Measurements from ENCODE around the gene KLRK1.

Gene KLRK1

DNA sequence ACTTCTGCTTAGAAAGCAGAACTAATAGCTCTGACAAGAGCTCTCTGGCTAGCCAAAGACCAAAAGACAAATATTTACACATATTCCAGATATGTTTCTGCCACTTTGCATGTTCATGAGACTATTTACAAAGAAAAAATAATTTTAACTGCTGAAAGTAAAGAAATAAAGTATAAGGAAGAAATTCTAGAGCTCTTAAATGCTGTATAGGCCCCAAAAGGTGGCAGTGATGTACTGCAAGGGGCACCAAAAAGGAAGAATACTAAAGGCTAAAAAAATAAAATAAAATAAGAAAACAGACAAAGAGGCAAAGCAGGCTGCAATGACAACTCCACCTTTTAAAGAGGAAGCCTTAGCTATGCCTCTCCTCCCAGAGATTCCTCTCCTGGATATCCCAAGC, 23.0 kb downstream of the KLRK1 start:
- H3K4me3 ChIP-seq (replicated peaks; ENCODE audit: low read depth, low read length), result no peak overlapping the region
- DNase-seq (ENCODE audit: extremely low read depth, low read depth), result no peak
- TF ChIP-seq, protein P1, sequence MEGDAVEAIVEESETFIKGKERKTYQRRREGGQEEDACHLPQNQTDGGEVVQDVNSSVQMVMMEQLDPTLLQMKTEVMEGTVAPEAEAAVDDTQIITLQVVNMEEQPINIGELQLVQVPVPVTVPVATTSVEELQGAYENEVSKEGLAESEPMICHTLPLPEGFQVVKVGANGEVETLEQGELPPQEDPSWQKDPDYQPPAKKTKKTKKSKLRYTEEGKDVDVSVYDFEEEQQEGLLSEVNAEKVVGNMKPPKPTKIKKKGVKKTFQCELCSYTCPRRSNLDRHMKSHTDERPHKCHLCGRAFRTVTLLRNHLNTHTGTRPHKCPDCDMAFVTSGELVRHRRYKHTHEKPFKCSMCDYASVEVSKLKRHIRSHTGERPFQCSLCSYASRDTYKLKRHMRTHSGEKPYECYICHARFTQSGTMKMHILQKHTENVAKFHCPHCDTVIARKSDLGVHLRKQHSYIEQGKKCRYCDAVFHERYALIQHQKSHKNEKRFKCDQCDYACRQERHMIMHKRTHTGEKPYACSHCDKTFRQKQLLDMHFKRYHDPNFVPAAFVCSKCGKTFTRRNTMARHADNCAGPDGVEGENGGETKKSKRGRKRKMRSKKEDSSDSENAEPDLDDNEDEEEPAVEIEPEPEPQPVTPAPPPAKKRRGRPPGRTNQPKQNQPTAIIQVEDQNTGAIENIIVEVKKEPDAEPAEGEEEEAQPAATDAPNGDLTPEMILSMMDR (IDR thresholded peaks at IDR 0.05; ENCODE audit: low read depth, low read length, missing control alignments), result peak; percentile 29

DNA sequence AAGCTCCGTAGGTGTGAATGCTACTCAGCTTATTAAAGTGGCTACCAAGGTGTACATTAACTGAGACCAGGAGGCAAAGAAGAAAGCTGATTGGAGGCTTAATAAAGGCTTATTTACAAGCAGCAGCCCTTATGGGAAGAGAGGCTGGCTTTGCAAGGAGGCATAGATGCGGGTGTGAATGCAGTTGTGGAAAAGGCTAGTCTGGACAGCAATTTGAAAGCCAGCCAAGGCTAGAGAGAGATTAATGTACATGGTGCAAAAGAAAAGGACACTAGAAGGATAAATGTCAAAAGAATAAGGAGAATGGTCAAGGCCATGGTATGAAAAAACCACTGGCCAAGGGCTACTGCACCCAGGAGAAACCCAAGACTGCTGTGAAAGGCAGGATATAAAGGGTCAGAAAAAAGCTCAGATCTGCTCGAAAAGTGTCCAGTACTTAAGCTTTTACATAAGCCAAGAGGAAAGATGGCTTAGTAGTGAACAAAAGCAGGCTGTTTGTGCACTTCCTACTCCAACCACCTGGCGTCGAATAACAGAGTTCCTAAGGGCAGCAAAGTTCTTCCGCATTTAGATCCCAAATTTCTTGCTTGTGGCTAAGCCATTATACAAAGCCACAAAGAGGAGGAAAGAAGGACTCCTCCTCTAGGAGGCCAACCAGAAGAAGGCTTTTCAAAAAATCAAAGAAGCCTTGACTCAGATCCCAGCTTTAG, 24.0 kb downstream of the KLRK1 start:
- no peak for DNase-seq (ENCODE audit: extremely low read depth, low read depth)
- TF ChIP-seq, protein P1 (IDR thresholded peaks at IDR 0.05; ENCODE audit: low read depth, low read length, missing control alignments), result peak; percentile 3
- peak overlapping the region; percentile 58 for H3K4me3 ChIP-seq (replicated peaks; ENCODE audit: low read depth, low read length)

DNA sequence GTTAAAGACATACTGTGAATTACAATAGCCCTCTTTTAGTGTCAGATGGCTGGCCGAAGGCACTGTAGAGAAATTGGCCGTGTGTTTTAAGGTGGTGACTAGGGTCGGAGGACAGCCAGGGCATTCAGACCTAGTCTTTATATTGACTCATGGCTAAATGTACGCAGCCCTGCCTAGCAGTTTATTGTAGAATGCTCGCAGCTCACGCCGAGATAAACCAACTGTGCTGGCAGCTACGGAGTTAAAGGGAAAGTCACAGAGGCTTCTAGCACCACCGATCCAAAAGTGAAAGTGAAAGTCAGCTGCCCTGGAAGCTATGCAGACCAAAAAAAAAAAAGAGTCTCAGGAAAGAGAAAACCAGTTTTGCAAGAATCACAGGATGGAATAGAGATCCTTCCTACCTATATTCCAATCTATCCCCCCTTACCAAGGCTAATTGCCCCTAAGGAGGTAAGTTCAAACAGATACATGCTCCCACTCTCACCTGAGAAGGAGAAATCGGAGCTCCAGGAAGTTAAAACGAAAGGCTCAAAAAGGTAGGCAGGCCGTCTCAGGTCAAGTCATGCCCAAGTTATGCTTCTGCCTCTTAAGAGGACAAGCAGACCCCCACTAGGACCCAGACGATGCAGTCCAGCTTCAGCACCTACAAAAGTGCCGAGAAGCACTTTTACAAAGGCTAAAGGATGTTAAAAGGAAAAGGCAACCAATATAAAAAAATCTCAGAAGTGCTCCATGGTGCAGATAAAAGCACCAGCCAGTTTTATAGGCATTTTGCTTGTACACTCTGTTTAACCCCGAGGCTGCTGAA, 24.8 kb downstream of the KLRK1 start:
- DNase-seq (ENCODE audit: extremely low read depth, low read depth), result peak; percentile 39
- TF ChIP-seq, protein P1 (IDR thresholded peaks at IDR 0.05; ENCODE audit: low read depth, low read length, missing control alignments), result no peak

DNA sequence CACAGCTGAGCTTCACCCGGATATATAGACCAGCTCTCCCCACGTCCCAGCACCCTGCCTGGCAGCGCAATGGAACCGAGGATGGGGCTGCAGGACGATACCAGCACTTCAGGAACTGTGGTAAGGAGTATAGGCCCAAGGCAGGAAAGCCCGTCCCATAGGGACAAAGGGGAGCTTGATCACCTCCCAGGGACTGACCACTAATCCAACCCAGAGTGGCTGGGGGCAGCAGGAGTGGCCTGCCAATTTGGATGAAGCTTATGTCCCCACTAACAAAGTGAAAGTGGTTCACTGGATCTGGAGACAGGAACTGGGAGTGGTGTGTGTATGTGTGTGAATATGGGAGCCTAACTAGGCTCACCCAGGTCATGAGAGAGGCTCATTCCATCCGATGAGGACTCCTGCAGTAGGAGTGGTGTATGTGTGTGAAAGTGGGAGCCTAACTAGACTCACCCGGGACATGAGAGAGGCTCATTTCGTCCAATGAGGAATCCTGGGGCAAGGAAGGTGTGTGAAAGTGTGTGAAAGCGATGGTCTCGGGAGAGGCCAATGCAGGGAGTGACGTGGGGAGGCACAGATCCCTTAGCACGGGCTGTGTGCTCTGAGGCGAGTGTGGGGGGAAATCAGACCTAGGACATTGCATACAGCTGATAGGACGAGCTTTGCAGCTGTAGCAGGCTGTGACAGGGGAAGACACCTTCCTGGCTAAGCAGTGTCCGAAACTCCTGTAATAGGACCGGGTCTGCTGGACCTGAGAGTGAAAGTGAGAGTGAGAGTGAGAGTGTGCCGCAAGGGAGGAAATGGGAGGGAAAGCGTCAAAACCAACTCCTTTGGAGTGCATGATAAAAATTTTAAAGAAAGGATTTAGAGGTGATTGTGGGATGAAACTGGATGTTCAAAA, 25.7 kb downstream of the KLRK1 start:
- TF ChIP-seq, protein P1 (IDR thresholded peaks at IDR 0.05; ENCODE audit: low read depth, low read length, missing control alignments), result no peak
- H3K4me3 ChIP-seq (replicated peaks; ENCODE audit: low read depth, low read length), result peak overlapping the region; percentile 58
- DNase-seq (ENCODE audit: extremely low read depth, low read depth), result no peak

More for the DNA sequence above, 24.8 kb downstream of the KLRK1 start:
- H3K4me3 ChIP-seq (replicated peaks; ENCODE audit: low read depth, low read length), result peak overlapping the region; percentile 58

DNA sequence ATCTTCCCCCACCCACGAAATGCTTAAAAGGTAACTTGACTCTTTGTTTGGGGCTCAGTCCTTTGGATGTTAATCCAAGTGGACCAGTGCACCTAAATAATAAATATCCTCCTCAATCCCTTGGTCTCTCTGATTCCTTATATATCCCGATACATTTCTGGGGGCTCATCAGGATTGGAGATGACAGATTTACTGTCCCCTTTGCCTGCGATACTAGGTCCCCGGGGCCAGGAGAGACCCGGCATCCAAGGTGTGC, 26.3 kb downstream of the KLRK1 start:
- H3K4me3 ChIP-seq (replicated peaks; ENCODE audit: low read depth, low read length), result no peak overlapping the region; the same call in 1 of the 2 replicates
- TF ChIP-seq, protein P1 (IDR thresholded peaks at IDR 0.05; ENCODE audit: low read depth, low read length, missing control alignments), result no peak
- no peak for DNase-seq (ENCODE audit: extremely low read depth, low read depth)

DNA sequence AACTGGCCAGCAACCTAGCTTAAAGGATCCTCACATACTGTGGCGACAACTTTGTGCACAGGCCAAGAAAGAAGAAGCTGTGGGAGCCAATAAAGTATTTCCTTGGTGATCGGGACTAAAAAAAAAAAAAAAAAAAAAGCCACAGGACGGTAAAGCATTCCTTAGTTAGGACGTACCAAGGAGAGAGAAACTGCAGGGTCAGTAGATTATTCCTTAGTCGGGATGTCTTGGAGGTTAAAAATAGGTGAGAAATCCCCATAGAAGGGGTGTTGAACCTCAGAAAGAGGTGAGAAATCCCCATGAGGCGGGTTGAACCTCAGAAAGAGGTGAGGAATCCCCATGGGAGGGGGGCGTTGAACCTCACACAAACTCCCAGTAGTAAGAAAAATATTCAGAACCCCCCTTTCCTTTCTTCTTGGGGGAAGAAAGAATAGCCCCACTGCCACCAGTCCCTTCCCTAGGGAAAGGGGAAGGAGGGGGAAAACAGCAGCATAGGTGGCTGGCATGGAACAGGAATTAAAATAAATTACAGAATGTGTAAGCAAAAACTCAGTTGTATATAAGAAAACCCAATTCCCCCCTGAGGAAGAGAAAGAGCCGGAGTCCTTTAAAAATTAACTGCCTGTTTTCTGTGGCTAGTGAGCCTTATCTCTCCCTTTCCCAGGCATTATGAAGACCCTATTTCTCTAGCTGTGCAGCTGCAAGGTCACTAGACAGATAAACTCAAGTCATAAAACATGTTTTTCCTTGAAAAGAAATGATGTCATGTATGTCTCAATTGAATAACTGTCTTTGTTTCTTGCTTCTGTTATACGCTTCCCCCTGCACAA, 26.8 kb downstream of the KLRK1 start:
- TF ChIP-seq, protein P1 (IDR thresholded peaks at IDR 0.05; ENCODE audit: low read depth, low read length, missing control alignments), result no peak
- no peak for DNase-seq (ENCODE audit: extremely low read depth, low read depth)
- H3K4me3 ChIP-seq (replicated peaks; ENCODE audit: low read depth, low read length), result no peak overlapping the region
